SK-N-SH (cell line): Measurements from ENCODE around the gene AGRP. TPM values are rescaled to one million over a fixed set of nuclear protein-coding genes. Genes with fewer than 3 reads are reported as not detected.

ENCODE experiments used
- CTCF ChIA-PET: fragments of 300-600, 350-600 bp; formaldehyde crosslinking; extraction: SDS; loops from one replicate; lab custom pipeline; 2021; lab: Yijun Ruan, JAX
- POLR2A ChIA-PET: fragments of 350-600 bp; sonication (Branson Sonifier 250); formaldehyde crosslinking; extraction: SDS; loops from one replicate; lab custom pipeline; 2020; ENCODE audit warnings: antibody characterized with exemption, inconsistent platforms; lab: Yijun Ruan, JAX
- DNase-seq: peaks from one replicate; pipeline ENCODE4 v3.0.0; 2012
- H2AFZ ChIP-seq: fragments of 200-600 bp; sonication (generic); 2 replicates; pipeline ENCODE4 v1.8.1; 2016; ENCODE audit warnings: antibody characterized with exemption, mild to moderate bottlenecking, low read depth
- H3F3A ChIP-seq: fragments of 200-600 bp; sonication (generic); replicated peaks from 2 replicates; pipeline ENCODE3; 2016; ENCODE audit warnings: antibody characterized with exemption, mild to moderate bottlenecking; ENCODE audit not compliant: insufficient read depth
- H3K27ac ChIP-seq, 2 experiments: fragments of 200-500 bp in 1 of 2; fragments of 200-600 bp in 1 of 2; sonication (Bioruptor generic) in 1 of 2; sonication (generic), shearing (Covaris generic) in 1 of 2; 2 replicates each; pipeline versions ENCODE4 v1.5.1 to v1.6.1; 2014 to 2016; ENCODE audit warnings: low read depth in 2 of 2, inconsistent platforms in 1 of 2, low read length in 1 of 2, mild to moderate bottlenecking in 1 of 2, mixed read lengths in 1 of 2
- H3K27me3 ChIP-seq: fragments of 200-600 bp; sonication (generic), shearing (Covaris generic); 2 replicates; pipeline ENCODE4 v1.6.1; 2016; ENCODE audit warnings: mixed run types; ENCODE audit not compliant: insufficient read depth
- H3K36me3 ChIP-seq, 2 experiments: fragments of 200-500 bp in 1 of 2; fragments of 200-600 bp in 1 of 2; sonication (Bioruptor generic) in 1 of 2; sonication (generic) in 1 of 2; replicated peaks in 1 of 2; 2 replicates each; pipeline versions ENCODE3 to v1.5.1; 2014 to 2016; ENCODE audit warnings: low read length in 1 of 2, mild to moderate bottlenecking in 1 of 2; ENCODE audit not compliant: insufficient read depth in 2 of 2, control insufficient read depth in 1 of 2
- H3K4me1 ChIP-seq, 2 experiments: fragments of 200-500 bp in 1 of 2; fragments of 200-600 bp in 1 of 2; sonication (Bioruptor generic) in 1 of 2; sonication (generic), shearing (Covaris generic) in 1 of 2; 2 replicates each; pipeline versions ENCODE4 v1.5.1 to v1.6.1; 2014 to 2016; ENCODE audit warnings: low read depth in 1 of 2, low read length in 1 of 2, mixed run types in 1 of 2; ENCODE audit not compliant: insufficient read depth in 2 of 2, control insufficient read depth in 1 of 2
- H3K4me2 ChIP-seq: fragments of 200-600 bp; sonication (generic), shearing (Covaris generic); 2 replicates; pipeline ENCODE4 v1.6.1; 2017; ENCODE audit warnings: mixed run types
- H3K4me3 ChIP-seq, 2 experiments: fragments of 200-500 bp in 1 of 2; fragments of 200-600 bp in 1 of 2; sonication (Bioruptor generic) in 1 of 2; sonication (generic), shearing (Covaris generic) in 1 of 2; 2 replicates each; pipeline versions ENCODE4 v1.5.1 to v1.8.1; 2014 to 2016; ENCODE audit warnings: low read depth in 2 of 2, inconsistent platforms in 1 of 2, low read length in 1 of 2, mild to moderate bottlenecking in 1 of 2, mixed read lengths in 1 of 2, moderate library complexity in 1 of 2
- H3K79me2 ChIP-seq: fragments of 200-600 bp; sonication (generic); 2 replicates; pipeline ENCODE4 v1.8.1; 2017; ENCODE audit warnings: mild to moderate bottlenecking; ENCODE audit not compliant: insufficient read depth
- H3K9ac ChIP-seq: fragments of 200-600 bp; sonication (generic); 2 replicates; pipeline ENCODE4 v1.6.1; 2017; ENCODE audit warnings: mixed run types
- H3K9me2 ChIP-seq: fragments of 200-600 bp; sonication (generic); 2 replicates; pipeline ENCODE4 v1.6.1; 2017; ENCODE audit warnings: mixed run types
- H3K9me3 ChIP-seq: fragments of 200-600 bp; sonication (generic); 2 replicates; pipeline ENCODE4 v1.6.1; 2017; ENCODE audit warnings: mixed run types, mild to moderate bottlenecking, moderate library complexity
- H4K20me1 ChIP-seq: fragments of 200-600 bp; sonication (generic); 2 replicates; pipeline ENCODE4 v1.6.1; 2017; ENCODE audit warnings: mild to moderate bottlenecking, mixed run types; ENCODE audit not compliant: insufficient read depth
- CHD2 ChIP-seq: fragments of 150-350 bp; IDR thresholded peaks from 2 replicates; pipeline ENCODE4 v1.6.1; 2018; ENCODE audit warnings: low read length; ENCODE audit not compliant: partially characterized antibody
- EP300 ChIP-seq, 2 experiments: IDR thresholded peaks; 2 replicates each; pipeline versions ENCODE4 v1.4.0 to v1.6.1; 2012; ENCODE audit warnings: borderline replicate concordance in 1 of 2, low read depth in 1 of 2, low read length in 1 of 2
- FOXJ3 ChIP-seq: sonication (generic); formaldehyde crosslinking; IDR thresholded peaks from 2 replicates; pipeline ENCODE4 v1.5.1; 2020; ENCODE audit warnings: mild to moderate bottlenecking, missing genetic modification reagents
- MXI1 ChIP-seq: IDR thresholded peaks from 2 replicates; pipeline ENCODE4 v1.6.1; 2012; ENCODE audit warnings: mild to moderate bottlenecking, low read depth, low read length, improper control_type of control experiment
- NFIC ChIP-seq: IDR thresholded peaks from 2 replicates; pipeline ENCODE4 v1.4.0; 2012; ENCODE audit warnings: borderline replicate concordance
- NRF1 ChIP-seq: IDR thresholded peaks from 2 replicates; pipeline ENCODE4 v1.6.1; 2012; ENCODE audit warnings: low read depth, mild to moderate bottlenecking, low read length
- POLR2AphosphoS5 ChIP-seq: IDR thresholded peaks from 2 replicates; pipeline ENCODE4 v1.6.1; 2012; ENCODE audit warnings: low read depth, low read length
- REST ChIP-seq: IDR thresholded peaks from 2 replicates; pipeline ENCODE4 v1.6.1; 2012; ENCODE audit warnings: mild to moderate bottlenecking, low read depth, low read length, moderate library complexity
- RFX5 ChIP-seq: IDR thresholded peaks from 2 replicates; pipeline ENCODE4 v1.6.1; 2012; ENCODE audit warnings: mild to moderate bottlenecking, improper control_type of control experiment, low read length
- RXRA ChIP-seq: IDR thresholded peaks from 2 replicates; pipeline ENCODE4 v1.4.0; 2012; ENCODE audit warnings: low read depth, mild to moderate bottlenecking, borderline replicate concordance
- TAF1 ChIP-seq: IDR thresholded peaks from 2 replicates; pipeline ENCODE4 v1.6.1; 2012; ENCODE audit warnings: low read depth, mild to moderate bottlenecking, low read length, moderate library complexity, borderline replicate concordance
- TCF12 ChIP-seq: IDR thresholded peaks from 2 replicates; pipeline ENCODE4 v1.4.0; 2012
- USF2 ChIP-seq: fragments of 150-350 bp; IDR thresholded peaks from 2 replicates; pipeline ENCODE4 v1.6.1; 2017; ENCODE audit warnings: antibody characterized with exemption, low read length, low read depth, borderline replicate concordance
- WGBS: methylation state at CpG from one replicate; pipeline ENCODE4 v1.1.6; 2017; ENCODE audit warnings: low lambda C conversion rate; 5-methylcytosine and 5-hydroxymethylcytosine counted together
- polyA plus RNA-seq, 3 experiments: library from polyadenylated mRNA; depleted of rRNA; stranded (reverse); fragments of >200 nt; gene quantifications; 2 replicates each; pipeline ENCODE4 v1.2.3, GENCODE V29; 2012

The AGRP gene
- polyA plus RNA-seq, 1 of the 3 experiments (the other 2 are of a cell fraction), result not detected

- no peak for TF ChIP-seq REST
Measured at GRCh38 chr16:67445441-67445912, 37.9 kb downstream of the AGRP start (continued).

DNA sequence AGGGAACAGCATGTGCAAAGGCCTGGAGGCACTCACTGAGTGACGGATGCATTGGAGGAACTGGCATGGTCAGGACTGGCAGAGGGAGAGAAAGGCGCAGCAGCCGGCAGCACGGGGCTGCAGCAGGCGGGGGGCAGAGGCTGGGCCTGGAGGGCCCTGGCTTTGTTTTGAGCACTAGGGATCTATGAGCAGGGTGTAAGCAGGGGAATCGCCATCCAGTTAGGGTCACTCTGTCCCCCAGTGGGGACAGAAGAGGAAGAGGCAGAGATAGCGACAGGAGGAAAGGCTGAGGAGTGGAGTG is 38.3 kb downstream of the AGRP start:
- Histone ChIP-seq H2AFZ (no peak overlapping the region), H3K9me3 (no peaks in the 10 kb centered on the region), H3K36me3 (peaks cover 0 to 29% of the 10 kb centered on the region in 2 experiments), H3K27me3 (no peaks in the 10 kb centered on the region), H3K4me1 (peaks cover 0 to 44% of the 10 kb centered on the region in 2 experiments; a peak in 1 of 4 replicates), H4K20me1 (peaks cover 25% of the 10 kb centered on the region; the same call in 1 of the 2 replicates), H3F3A (no peaks in the 10 kb centered on the region), H3K9me2 (no peaks in the 10 kb centered on the region), H3K4me3 (no peak overlapping the region), H3K9ac (no peak overlapping the region), H3K27ac (no peak overlapping the region), H3K79me2 (peaks cover 4% of the 10 kb centered on the region; the same call in 1 of the 2 replicates), H3K4me2 (no peak overlapping the region)
- ChIA-PET CTCF (interaction anchor here (0.8 to 3.9 kb wide), 7 partner anchors 17 to 117 kb away, joined by 3 to 31 read pairs (median 5); partner anchors contain the start of genes TPPP3 and ZDHHC1), POLR2A (no interaction called here)
- TF ChIP-seq FOXJ3, result no peak
- TF ChIP-seq RFX5, result no peak
- TF ChIP-seq NRF1, result no peak
- no peak for TF ChIP-seq RXRA
- TF ChIP-seq CHD2, result no peak
- no peak for TF ChIP-seq NFIC
- TF ChIP-seq EP300 (IDR thresholded peaks at IDR 0.05; ENCODE audit: borderline replicate concordance in 1 of 2, low read depth in 1 of 2, low read length in 1 of 2), result no peak
- no peak for TF ChIP-seq MXI1
- no peak for DNase-seq
- WGBS, result 97% methylated on average over 7 of the region's 7 CpGs

DNA sequence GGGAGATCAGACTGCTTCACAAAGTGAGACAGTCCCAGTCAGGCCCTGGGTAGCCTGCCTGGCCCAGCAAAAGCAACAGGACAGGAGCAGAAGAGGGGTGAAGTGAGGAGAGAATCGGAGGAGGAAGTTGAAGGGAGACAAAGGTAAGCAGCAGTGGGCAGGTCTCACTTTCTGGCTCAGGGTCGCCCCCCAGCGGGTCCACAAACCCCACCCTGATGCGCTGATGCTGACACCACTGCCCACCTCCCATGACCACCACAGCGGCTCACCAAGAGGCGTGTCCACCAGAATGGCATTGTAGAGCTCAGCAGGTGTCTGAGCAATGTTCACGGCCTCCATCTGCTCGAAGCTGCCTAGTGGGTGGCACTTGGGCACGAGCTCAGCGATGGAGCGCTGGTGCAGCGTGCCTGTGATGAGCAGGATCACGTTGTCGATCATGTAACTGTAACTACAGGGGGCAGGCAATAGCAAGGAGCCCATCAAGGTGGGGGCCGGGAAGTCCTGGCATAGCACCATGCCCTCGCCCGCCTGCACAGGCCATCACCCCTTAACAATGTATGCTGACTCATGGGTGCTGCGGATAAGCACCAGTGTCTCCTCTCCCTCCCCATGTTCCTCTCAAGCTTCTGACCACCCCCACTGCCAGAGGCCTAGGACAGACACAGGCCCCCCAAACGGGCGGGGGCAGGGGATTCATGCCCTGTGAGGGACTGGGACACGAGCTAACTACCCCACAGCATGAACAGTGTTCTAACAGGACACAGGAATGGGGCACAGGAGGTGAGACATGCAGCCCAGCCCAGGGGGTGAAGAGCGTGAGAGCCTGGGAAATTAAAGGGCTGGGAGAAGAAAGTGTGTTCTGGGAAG is 38.9 kb downstream of the AGRP start:
- no peak overlapping the region for H3K9ac ChIP-seq
- no peak overlapping the region; a peak in 1 of 4 replicates for H3K27ac ChIP-seq
- no peaks in the 10 kb centered on the region for H3K9me2 ChIP-seq
- H3K79me2 ChIP-seq, result peaks cover 4% of the 10 kb centered on the region; the same call in 1 of the 2 replicates
- no peak overlapping the region for H3K4me2 ChIP-seq
- H3K4me1 ChIP-seq, result peaks cover 0 to 44% of the 10 kb centered on the region in 2 experiments; a peak in 1 of 4 replicates
- WGBS, result 89% methylated on average over 15 of the region's 22 CpGs
- H4K20me1 ChIP-seq, result peaks cover 25% of the 10 kb centered on the region; the same call in 1 of the 2 replicates
- H2AFZ ChIP-seq, result no peak overlapping the region
- H3K4me3 ChIP-seq, result no peak overlapping the region
- H3K36me3 ChIP-seq, result peaks cover 0 to 31% of the 10 kb centered on the region in 2 experiments
- POLR2A ChIA-PET, result interaction anchor here (0.7 kb wide), 1 partner anchor 13 kb away, joined by 3 read pairs; the partner anchor contains the start of gene HSD11B2
- DNase-seq, result no peak
- no peaks in the 10 kb centered on the region for H3K27me3 ChIP-seq
- no peaks in the 10 kb centered on the region for H3K9me3 ChIP-seq
- CTCF ChIA-PET, result interaction anchor here (0.6 to 6.7 kb wide), 10 partner anchors 8 to 867 kb away, joined by 3 to 35 read pairs (median 3); no protein-coding TSS in a partner anchor
- H3F3A ChIP-seq, result no peaks in the 10 kb centered on the region
- TF ChIP-seq POLR2AphosphoS5 (no peak), TAF1 (no peak), USF2 (no peak), TCF12 (no peak)
